GM18507 (cell line): ENCODE measurements around the gene INVS.
A peak's percentile ranks its signal among the peaks of the same experiment; 100 is the strongest.

Source experiments
- DNase-seq: peaks from one replicate; pipeline ENCODE4 v3.0.0; 2011; ENCODE audit warnings: low read depth; ENCODE audit not compliant: insufficient read length; ENCODE audit errors: extremely low spot score
- FAIRE-seq: peaks from 2 replicates; lab custom pipeline; 2011; peaks lifted over from hg19 to GRCh38; lab: Jason Lieb, UNC

Gene INVS

DNA sequence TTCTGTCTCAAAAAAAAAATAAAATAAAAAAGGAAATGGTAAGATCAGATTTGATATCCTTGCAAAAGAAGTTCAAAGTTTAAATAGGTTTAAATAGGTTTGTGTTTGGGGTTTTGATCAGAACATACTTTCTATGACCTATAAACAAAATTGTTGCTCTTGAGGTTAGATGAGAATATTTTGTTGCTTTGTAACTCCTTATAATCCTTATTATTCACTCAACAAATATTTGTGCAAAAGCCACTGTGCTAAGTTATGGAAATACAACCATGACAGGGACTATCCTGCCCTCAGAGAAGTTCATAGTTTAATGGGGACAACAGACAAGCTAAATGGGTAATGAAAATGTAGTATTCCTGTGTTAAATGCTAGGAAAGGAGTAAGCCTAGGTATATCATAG lies 71.5 kb downstream of the INVS start:
- DNase-seq = no peak
- no peak for FAIRE-seq

DNA sequence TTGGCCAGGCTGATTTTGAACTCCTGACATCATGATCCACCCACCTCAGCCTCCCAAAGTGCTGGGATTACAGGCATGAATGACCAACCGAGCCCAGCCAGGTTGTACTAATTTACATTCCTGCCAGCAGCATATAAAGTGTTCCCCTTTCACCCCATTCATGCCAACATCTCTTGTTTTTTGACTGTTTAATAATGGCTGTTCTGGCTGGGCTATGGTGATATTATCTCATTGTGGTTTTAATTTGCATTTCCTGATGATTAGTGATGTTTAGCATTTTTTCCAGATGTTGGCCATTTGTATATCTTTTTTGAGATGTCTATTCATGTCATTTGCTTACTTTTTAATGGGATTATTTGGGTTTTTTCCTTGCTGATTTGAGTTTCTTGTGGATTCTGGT lies 87.3 kb downstream of the INVS start:
- no peak for DNase-seq
- FAIRE-seq = peak; percentile 38

DNA sequence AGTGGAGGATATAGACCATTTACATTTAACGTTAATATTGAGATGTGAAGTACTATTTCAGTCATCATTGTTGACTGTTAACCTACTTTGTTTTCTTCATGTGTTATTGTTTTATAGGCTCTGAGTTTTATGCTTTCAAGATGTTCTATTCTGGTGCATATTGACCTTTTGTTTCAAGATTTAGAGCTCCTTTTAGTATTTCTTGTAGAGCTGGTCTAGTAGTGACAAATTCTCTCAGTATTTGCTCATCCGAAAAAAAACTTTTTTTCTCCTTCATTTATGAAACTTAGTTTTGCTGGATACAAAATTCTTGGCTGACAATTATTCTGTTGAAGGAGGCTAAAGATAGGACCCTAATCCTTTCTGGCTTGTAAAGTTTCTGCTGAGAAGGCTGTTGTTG lies 91.3 kb downstream of the INVS start:
- FAIRE-seq (no peak), DNase-seq (no peak)

DNA sequence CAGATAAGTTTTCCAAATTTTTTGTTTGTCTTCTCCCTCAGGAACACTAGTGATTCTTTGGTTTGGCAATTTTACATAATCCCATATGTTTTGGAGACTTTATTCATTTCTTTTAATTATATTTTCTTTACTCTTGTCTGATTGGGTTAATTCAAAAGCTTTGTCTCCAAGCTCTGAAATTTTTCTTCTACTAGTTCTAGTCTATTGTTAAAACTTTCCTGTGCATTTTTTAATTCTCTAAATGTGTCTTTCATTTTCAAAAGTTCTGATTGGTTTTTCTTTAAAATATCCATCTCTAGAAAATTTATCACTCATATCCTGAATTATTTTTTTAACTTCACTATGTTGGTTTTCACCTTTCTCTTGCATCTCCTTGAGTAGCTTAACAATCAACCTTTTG lies 92.2 kb downstream of the INVS start:
- FAIRE-seq (no peak), DNase-seq (no peak)

DNA sequence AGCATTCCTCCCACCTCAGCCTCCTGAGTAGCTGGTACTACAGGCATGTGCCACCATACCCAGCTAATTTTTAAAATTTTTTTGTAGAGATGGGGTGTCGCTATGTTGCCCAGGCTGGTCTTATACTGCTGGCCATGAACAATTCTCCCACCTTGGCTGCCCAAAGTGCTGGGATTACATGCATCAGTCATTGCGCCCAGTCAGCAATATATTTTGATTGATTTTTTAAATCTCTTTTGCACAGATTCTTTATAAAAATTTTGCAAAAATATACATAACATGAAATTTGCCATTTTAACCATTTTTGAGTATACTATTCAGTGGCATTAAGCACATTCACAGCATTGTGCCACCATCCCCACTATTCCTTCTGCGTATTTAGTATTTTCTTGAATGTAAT lies 94.0 kb downstream of the INVS start:
- FAIRE-seq = no peak
- no peak for DNase-seq

DNA sequence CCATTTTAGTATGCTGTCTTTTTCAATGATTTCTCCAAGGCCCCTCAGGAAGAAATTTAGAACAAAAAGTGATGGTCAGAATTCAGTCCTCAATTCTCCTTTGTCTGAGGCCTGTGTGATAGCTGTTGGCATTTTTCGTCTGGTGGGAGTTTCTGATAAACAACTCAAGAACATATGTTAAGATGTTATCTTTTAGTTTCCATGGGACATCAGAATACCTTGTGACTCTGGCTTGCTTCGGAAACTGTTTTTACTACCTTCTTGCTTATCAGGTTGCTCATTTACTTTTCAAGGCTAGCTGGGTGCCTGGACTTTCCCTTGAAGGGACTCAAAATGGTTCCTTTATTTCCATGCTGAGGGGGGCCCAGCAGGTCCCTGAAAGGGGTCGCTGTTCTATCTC lies 97.2 kb downstream of the INVS start:
- FAIRE-seq (no peak), DNase-seq (no peak)

DNA sequence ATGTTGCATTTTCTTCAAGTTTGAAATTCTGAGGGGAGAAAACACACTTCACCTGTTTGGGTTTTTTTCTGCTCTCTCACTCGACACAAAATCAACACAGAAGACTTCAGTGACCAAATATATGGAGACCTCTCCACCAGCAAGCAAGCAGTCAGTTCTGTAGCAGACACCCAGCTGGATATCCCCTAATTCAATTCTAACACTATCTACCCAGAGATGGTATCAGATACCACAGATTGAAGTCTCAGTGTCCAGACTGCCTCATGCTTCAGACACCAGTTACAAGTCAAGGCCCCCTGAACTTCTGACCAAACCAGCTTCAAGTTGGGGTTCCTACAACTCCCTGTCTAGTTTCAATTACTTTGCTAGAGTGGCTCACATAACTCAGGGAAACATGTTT lies 97.8 kb downstream of the INVS start:
- FAIRE-seq (no peak), DNase-seq (no peak)

DNA sequence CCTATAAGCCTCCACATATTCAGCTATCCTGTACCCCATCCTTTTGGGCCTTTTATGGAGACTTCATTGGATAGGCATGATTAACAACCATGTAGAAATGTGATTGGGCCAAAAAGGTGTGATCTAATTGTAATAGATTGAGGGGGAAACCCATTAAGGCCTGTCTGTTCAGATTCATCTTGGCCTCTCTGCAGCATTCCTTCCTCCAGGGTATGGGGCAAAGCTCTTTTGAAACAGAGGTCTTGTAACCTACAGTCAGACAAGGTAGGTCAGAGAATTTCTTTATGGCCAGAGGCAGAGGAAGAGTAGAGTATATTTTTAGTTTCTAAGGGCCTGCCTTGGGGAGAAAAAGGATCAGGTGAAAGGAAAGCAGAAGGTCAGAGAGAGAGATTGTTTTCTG lies 98.5 kb downstream of the INVS start:
- FAIRE-seq = no peak

DNA sequence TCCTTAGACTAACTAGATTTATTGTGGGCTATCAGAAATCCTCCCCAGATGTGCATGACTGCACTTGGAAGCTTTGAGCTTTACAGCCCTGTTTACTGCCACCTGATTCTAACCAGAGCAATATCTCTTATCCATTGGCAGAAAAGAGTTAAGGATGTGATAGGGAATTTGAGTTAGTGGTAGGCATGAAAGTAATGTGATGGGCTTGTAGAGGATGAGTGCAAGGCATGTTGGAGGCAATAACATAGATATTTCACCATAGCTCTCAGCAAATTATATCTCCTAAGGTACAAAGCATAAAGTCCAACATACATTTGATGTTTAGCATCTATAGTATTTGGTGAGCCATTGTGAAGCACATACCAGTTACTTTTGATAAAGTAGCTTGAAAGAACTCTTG lies 103.8 kb downstream of the INVS start:
- DNase-seq = no peak
- no peak for FAIRE-seq

More for the DNA sequence above, 98.5 kb downstream of the INVS start:
- no peak for DNase-seq

DNA sequence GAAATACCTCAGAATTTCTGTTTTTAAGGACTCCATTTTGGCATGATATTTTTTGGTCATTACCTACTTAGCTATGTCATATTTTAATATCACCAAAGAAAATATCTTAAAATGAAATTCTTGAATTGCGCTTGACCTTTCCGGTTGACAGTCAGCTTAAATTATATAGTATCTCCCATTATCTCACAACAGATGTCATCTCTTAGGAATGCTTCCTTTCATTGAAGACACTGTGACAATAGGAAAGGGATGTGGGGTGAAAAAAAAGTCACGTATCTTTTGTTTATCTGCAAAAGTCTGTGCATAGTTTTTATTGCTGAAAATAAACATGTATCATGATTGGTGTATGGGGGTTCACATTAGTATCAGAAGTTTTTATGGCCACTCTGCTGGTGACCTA lies 105.8 kb downstream of the INVS start:
- DNase-seq (no peak), FAIRE-seq (no peak)

DNA sequence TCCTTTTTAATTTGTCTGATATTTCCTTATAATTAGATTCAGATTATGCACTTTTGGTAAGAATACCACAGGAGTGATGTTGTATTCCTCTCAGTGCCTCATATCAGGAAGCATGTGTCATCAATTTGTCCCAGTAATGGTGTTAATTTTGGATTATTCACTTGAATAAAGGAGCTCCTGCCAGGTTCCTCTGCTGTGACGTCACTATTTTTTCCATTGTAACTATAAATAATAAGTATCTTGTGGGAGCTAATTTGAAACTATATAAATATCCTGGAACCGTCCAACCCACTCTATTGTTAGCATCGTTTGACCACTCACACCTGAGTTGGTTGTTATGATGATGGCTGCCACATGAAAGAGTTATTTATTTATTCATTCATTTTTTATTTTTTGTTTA lies 107.9 kb downstream of the INVS start:
- DNase-seq = no peak
- no peak for FAIRE-seq

DNA sequence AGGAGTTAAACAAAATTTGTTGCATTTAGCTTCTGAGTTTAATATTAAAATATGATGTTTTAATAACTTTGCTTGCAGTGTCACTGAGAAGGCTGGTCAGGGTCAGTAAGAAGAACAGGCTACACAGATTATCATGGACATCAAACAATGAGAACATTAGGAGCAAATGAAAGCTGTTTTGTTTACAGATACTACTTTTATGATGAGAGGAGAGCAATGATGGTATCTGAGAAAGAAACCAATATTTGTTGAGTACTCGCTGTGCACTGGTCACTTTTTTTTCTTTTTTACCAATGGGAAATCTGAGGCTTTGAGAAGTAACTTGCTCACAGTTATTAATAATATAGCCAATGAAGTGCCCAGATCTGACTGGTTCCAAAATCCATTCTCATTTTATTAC lies 109.6 kb downstream of the INVS start:
- FAIRE-seq = no peak
- no peak for DNase-seq

DNA sequence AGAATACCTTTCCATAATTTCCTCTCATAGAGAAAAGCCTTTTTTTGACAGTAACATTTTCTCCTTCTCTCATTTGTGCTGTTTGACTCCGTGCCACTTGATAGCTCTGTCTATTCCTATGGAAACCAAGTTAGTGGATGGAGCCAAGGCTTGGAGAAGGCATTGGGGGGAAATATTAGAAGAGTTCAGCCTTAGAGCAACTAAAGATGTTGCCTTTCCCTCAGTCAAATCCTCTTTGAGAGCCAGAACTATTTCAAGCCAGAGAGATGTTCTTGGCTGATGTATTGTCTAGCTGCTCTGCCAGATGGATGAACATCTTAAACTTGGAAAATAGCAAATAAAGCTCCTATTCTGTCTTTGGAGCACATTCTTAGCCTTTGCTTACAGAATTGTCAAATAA lies 112.4 kb downstream of the INVS start:
- DNase-seq = no peak
- no peak for FAIRE-seq

DNA sequence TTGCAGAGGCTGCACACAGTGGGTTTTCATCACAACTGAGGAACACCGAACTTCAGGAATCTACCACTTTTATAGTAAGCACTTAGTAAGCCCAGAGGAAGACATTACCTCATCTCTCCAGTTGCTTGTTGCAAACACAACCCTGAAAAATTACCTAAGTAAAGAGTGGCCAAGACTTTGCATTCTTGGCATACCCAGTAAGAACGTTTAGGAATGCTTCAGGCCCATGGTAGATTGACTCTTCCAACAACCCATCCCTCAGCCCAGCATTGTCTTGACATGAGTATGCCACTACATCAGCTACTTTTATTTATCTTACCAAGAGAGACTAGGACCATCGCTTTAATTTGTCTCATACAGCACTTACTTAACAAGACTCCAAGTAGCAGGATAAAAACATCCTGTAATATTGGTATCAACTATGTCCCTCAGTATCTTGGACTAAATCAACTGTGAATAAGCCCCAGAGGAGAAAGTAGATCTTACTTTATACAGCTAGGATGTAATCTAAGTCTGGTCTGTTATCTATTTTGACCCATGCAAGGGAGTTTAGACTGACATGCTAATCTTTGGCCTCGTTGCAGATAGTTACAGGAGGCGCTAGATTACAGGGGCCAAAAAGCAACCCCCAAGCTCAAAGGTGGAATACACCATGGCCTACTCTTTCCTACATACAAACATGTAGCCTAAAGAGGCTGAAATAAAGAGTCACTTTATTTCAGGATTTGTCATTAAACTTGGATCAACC lies 114.9 kb downstream of the INVS start:
- DNase-seq = no peak
- no peak for FAIRE-seq

DNA sequence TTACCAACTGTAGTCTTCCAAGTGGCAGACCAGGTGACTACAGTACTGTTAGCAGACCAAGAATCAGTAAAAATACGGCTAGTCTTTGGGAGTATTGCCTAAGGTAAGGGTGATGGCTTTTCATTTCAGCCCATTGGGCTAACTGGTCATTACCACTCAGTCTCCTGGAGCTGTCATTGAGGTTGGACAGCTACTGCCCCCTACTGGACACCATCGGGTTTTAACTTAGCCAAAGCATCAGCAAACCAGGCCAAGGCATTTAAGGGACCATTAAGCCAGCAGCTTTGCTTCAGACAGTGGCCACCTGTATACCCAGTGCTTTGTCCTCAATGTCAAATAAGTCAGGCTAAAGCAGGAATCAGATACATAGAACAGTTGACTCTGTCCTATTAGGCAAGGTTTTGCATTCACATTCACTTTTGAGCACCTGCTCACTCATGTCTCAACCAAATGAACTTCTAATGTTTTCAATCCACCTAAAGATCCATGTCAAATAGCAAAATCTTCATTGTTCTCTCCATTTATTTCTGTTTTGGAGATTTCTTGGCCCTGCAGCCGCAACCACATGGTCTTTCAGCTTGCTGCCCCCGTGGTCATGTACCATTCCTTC lies 117.2 kb downstream of the INVS start:
- FAIRE-seq = peak; percentile 86
- DNase-seq = no peak

DNA sequence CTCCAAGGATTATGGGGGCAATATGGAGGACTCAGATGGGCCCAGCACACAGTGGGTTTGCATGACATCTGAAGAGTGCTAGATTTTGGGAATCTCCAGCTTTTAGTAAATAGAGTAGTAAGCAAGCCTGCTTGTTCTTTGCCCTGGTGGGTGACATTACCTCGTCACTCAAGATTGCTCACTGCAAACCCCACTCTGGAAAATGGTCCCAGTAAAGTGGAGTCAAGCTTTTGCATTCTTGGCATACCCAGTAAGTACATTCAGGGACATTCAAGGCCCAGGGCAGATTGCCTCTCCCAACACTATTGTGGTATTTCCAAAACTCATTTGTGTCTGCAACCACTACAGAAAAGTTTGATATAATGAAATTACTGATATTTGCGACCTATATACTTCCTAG lies 118.5 kb downstream of the INVS start:
- DNase-seq (no peak), FAIRE-seq (no peak)

DNA sequence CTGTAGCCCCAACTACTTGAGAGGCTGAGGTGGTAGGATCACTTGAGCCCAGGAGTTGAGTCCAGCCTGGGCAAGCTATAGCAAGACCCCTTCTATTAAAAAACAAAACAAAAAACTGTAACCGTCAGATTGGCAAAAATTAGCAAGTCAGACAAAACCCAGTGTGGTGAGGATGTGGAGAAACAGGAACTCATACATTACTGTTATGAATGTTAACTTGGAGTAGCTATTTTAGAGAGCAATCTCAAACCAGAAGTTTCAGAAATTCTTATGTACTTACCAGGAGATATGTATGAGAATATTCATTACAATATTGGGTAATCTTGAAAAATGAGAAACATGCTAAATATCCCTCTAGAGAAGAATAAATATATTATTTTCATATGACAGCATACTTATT lies 120.3 kb downstream of the INVS start:
- FAIRE-seq (peak; percentile 63), DNase-seq (no peak)

DNA sequence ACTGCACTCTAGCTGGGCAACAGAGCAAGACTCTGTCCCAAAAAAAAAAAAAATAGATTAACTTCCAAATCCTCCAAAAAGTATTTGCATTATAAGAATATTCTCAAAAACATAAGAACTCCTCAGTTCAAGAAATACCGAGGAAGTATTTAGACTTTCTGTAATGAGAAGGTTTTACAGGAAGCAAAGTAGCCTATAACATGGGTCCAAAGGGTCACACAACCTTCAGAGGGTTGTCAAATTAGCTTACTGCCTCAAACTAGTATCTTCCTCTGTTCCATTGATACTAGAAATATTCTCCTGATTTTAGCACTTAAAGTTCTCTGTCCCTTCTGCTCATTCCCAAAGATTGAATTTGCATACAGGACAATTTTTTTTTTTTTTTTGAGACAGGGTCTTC lies 121.9 kb downstream of the INVS start:
- DNase-seq (no peak), FAIRE-seq (peak; percentile 5)

DNA sequence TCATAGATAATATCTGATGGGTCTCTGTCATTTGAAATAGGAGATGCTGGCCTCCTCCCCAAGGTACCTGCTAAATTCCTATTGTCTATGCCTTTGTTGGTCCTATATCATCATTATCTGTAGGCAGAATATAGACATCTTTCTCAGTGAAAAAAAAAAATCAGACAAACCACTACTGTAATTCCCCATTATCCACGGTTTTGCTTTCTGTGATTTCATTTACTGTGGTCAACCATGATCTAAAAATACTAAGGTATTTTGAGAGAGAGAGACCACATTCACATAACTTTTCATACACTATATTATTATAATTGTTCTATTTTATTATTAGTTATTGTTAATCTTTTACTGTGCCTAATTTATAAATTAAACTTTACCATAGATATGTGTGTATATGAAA lies 122.5 kb downstream of the INVS start:
- FAIRE-seq = peak; percentile 48
- DNase-seq = no peak

DNA sequence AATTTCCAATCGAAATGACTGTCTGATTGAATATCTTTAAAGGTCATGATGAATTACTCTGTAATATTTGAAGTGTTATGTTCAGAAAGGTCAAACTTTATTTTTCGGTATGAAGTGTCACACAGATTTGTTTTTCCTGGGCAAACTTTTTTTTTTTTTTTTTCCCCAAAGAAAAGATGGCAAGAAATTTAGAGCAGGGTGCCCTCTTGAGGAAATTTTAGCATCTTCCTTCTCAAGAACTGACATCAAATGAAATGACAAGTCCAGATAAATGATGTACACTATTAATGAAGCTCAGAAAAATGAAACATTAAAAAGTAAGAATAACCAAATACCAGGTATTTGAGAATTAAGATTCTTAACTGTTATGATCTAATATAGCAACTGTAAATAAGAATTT lies 123.6 kb downstream of the INVS start:
- DNase-seq (no peak), FAIRE-seq (no peak)

DNA sequence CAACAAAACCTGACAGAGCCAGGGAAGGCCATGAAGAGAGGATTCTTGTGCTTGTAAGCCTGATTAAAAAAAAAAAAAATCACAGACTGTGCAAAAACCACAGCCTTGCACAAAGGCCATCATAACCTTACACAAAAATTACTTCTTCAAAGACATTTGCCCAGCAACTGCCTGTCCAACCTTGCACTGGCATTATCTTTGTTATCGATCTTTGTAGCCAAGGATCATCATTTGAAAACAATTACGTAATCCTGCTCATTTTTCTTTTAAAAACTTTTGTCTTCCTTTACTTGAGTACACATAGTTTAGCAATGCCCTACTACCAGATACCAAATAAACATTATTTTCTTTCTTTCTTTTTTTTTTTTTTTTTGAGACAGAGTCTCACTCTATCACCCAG lies 128.6 kb downstream of the INVS start:
- no peak for FAIRE-seq

More for the DNA sequence above, 128.6 kb downstream of the INVS start:
- no peak for DNase-seq
